ENCODE measurements around the gene BNC2.
A peak's percentile ranks its signal among the peaks of the same experiment; 100 is the strongest.

BNC2 gene

DNA sequence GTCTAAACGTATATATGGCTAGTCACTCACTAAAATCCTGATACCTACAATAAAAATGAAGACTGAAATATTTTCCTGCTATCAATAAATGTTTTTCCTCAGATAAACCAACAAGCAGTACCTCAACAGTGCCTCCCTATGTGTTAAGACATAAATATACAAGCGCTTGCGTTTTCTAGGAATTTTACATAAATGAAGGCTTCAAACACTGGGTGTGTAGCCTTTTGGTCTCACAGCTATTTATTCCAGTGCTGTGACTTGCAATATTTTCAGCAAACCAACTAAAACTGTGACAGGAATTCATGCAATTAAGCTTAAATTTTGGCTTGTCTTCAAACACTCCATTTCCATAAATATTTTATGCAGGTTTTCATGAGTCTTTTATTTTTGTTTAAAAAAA, 437.0 kb downstream of the BNC2 start:
- DNase-seq = no peak

DNA sequence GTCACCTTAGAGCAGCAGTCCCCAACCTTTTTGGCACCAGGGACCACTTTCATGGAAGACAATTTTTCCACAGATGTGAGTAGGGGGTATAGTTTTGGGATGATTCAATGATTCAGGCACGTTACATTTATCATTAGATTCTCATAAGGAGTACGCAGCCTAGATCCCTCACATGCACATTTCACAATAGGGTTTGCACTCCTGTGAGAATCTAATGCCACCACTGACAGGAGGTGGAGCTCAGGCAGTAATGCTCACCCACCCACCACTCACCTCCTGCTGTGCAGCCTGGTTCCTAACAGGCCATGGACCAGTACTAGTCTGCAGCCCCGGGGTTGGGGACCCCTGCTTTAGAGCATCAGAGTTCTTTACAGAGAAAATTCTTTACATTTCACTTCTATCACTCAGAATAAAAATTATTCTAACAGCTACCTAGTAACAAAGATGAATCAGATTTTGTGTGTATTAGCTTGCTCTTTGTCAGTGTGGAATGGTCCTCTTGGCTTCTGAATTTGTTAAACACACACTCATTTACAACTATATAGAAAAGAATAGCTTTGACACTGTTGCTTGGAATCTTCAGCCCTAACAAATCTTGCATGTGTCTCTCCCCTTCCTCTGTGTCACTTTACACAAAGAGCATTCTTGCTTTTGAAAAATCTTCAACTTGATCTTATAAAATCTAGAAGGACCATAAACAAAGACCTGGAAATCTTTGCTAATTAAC, 438.6 kb downstream of the BNC2 start:
- no peak for DNase-seq

DNA sequence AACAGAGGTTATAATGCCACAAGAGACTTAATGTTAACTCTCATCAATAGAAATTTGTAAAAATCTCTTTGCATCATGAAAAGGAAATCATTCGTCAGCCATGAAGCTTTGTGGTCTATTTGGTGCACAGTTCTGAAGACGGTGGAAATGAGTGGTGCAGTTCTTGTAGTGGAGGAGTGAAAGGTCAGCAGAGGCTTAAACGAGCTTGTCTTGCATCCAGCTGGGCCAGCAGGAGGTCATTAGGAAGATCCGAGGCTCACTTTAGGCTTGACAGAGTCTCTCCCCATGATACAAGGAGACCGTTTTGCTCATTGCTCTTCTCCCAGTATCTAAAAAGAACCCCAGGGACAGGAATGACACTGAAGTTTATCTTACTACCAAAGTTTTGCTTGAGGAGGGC, 440.8 kb downstream of the BNC2 start:
- DNase-seq = no peak

- no peak for DNase-seq
These were observed 442.5 kb downstream of the BNC2 start for GRCh38 chr9:16427873-16428427.

GRCh38 chr9:16426716-16427115, 443.8 kb downstream of the BNC2 start:
- no peak for DNase-seq

GRCh38 chr9:16425562-16426231, 444.8 kb downstream of the BNC2 start:
- DNase-seq = no peak

GRCh38 chr9:16422114-16422513, 448.4 kb downstream of the BNC2 start:
- DNase-seq = no peak

DNA sequence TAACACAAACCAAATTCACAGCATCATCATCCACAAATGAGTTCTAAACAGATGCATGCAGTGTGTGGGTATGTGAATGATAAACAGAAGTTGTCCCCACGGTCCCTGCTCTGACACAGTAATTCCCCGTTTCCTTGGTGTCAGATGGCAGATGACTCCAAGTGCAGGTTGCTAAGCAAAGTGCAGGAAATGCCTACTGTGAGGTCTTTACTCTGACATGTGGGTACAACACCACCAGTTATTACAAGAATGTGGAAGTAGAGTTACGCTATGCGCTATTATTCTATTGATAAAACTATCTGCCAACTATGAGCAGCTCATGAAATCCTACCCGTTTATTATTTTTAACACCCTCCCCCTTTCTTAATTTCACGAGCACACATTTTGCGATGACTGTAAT, 448.9 kb downstream of the BNC2 start:
- peak; percentile 8 for DNase-seq

GRCh38 chr9:16419124-16419523, 451.3 kb downstream of the BNC2 start:
- DNase-seq = no peak

- DNase-seq = no peak
These were observed 451.7 kb downstream of the BNC2 start for GRCh38 chr9:16418721-16419120.

- no peak for DNase-seq
These were observed 452.7 kb downstream of the BNC2 start for GRCh38 chr9:16417749-16418148.

GRCh38 chr9:16417161-16417560, 453.3 kb downstream of the BNC2 start:
- DNase-seq = peak; percentile 71

- DNase-seq = no peak
These were observed 456.0 kb downstream of the BNC2 start for GRCh38 chr9:16414451-16414850.

GRCh38 chr9:16413509-16414016, 456.9 kb downstream of the BNC2 start:
- no peak for DNase-seq

DNA sequence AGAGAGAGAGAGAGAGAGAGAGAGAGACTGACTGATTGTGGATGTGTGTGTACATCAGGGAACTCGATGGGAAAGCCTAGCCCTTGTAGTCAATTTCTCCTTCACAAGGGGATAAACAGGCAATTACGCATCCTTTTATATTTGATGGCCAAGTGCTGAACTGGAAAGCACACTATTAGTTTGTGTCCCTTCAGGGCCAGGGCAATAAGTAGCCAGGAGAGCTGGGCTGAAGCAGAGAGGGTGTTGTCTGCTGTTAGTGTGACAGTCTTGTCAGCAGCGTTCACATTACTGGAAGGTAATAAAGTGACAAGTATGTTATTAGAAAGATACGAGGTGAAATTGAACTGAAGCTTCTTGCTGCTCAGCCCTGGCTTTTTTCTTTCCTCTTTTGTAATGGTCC, 457.7 kb downstream of the BNC2 start:
- no peak for DNase-seq

GRCh38 chr9:16411311-16411710, 459.2 kb downstream of the BNC2 start:
- DNase-seq = no peak

DNA sequence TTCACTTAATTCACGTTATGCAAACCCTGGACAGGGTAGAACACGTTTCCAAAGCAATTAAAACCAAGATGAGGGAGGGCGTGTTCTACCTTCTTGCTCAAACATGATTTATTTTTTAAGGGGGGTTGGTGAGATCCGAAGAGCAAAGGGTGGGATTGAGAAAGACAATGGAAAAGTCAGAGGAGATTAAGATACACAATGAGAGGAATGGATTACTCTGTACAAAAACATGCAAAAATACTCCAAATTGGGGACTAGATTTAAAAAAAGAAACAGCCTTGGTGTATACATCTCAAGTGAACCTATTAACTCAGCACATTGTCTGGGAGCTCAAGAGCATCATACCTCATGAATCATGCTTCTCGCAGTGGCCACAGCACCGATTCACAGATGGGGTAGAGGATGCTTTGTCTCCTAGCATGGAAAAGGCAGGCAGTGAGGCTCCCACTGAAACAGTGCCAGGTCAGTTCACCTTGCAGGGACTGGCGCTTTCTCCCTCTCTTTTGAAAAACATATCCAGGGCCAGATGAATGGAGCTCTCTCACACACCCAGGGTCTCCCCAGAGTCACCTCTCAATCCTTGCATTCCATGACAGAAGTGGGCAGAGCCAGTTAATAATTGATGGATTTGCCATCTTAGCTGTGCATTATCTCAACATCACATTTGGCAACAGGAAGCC, 459.7 kb downstream of the BNC2 start:
- no peak for DNase-seq

DNA sequence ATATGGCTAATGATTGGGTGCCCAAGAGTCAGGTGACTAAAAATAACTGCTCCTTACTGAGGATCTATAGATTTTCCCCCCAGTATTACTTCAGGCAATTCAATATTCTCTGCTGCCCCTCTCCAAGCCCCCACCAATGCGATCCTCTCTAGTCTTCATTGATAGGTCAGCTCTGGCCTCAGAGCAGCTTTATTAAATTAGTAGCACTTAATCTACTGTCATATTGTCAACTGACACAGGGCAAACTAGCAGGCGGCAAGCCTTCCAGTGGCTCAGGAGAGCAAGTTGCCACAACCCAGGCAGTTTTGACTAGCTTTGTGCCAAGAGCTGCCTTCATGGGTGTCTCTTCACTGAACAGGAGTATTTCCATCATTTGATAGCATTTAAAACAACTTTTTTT, 462.9 kb downstream of the BNC2 start:
- no peak for DNase-seq

GRCh38 chr9:16406526-16407225, 463.8 kb downstream of the BNC2 start:
- DNase-seq = no peak

DNA sequence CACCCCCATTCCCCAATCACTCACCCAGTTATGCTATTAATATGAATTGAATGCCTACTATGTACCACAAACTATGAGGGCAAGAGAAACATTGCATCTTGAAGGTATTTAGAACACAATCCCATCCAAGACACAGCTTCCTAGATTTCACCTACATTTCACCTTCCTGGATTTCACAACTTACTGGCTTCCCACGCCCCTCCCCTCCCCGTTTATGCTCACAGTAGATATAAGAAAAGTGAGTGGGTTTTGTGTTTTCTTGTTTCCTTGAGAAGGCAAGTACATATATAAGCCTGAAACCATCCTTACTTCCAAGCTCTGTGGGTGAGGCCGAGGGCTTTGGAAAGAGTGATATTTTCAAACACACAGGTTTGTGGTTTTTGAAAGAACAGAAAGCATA, 465.0 kb downstream of the BNC2 start:
- DNase-seq = no peak

GRCh38 chr9:16401701-16402100, 468.8 kb downstream of the BNC2 start:
- DNase-seq = no peak

- no peak for DNase-seq
These were observed 471.8 kb downstream of the BNC2 start for GRCh38 chr9:16398691-16399090.

- no peak for DNase-seq
These were observed 474.1 kb downstream of the BNC2 start for GRCh38 chr9:16396389-16396788.

All from DMS153 (cell line).